Measurements from ENCODE around the gene ZC2HC1B.

The ZC2HC1B gene

DNA sequence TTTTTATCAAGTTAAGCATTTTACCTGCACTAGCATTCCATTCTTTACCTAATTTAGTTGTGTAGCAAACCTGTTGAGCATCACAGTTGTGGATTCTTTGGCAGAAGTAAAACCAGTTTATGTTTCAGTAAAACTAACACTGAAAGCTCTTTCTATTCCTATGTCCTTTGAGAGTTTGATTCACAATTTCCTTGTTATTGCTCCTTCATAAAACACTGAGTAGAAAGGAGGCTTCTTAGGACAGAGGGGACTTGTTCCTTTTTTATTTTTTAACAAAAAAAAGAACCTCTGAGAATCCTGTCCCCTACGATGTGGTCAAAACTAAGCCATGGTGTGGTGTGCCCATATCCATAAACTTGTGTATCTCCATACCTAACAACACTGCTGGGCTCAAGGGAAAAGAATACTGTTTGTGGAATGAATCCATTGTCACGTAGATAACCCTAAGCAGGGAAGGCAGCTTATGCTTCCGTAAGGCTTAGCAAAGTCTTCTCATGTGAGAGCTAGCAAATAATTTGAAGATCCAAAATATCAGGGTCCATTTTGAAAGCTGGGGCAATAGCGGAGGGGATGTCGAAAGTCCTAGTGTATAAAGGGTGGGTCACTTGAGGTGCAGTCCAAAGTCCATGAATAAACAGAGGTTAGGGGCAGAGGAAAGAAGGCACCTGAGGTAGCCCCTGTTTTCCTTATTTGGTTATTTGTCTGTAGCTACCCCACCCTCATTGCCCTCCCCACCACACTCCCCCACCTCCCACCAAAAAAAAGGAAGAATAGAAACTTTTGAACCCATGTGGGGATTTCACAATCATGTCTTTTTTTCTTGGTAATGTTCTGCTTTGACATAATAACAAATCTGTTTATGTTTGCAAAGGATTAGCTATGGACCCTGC lies 72.7 kb downstream of the ZC2HC1B start:
- Mint-ChIP-seq H3K27me3 (no peaks in the 10 kb centered on the region), H3K36me3 (peaks cover 13% of the 10 kb centered on the region), H3K9me3 (peaks cover 7% of the 10 kb centered on the region), H3K4me1 (peaks cover 5% of the 10 kb centered on the region), H3K4me3 (no peak overlapping the region), H3K27ac (no peak overlapping the region)

DNA sequence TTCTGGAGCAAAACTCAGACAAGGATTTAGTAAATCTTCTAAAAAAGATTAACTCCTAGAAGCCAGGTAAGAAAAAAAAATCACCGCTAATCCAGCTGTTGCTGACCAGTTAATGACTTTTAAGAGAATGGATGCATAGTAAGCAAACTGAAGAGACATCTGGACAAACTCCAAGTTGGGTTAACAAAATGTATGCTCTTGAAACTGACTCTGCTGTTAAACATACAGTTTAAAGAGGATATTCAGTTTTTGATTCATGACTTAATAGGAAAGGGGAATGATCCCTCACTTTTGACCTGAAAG lies 73.3 kb downstream of the ZC2HC1B start:
- Mint-ChIP-seq H3K27ac (no peak overlapping the region), H3K27me3 (no peaks in the 10 kb centered on the region), H3K4me1 (peaks cover 10% of the 10 kb centered on the region), H3K36me3 (peaks cover 9% of the 10 kb centered on the region), H3K4me3 (no peak overlapping the region), H3K9me3 (peaks cover under 1% of the 10 kb centered on the region)

DNA sequence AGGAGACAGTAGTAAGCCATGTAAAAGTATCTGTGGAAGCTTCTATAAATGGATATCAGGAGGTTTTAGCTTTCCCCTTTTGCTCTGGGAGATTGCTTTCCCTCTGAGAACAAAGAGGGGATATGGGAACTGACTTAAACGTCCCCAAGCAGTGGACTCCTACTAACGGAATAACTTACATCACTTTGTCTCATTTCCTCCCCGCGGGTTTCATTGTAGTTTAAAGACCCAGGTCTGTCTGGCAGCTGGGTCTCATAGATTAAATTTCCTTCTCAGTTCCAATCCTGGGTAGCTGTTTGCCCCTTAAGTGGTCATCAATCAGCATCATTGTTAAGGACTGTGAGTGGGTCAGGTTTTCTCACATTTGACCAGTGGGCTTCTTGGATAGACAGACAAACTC lies 75.1 kb downstream of the ZC2HC1B start:
- peaks cover under 1% of the 10 kb centered on the region for H3K36me3 Mint-ChIP-seq
- peaks cover 10% of the 10 kb centered on the region for H3K4me1 Mint-ChIP-seq
- H3K9me3 Mint-ChIP-seq = no peaks in the 10 kb centered on the region

DNA sequence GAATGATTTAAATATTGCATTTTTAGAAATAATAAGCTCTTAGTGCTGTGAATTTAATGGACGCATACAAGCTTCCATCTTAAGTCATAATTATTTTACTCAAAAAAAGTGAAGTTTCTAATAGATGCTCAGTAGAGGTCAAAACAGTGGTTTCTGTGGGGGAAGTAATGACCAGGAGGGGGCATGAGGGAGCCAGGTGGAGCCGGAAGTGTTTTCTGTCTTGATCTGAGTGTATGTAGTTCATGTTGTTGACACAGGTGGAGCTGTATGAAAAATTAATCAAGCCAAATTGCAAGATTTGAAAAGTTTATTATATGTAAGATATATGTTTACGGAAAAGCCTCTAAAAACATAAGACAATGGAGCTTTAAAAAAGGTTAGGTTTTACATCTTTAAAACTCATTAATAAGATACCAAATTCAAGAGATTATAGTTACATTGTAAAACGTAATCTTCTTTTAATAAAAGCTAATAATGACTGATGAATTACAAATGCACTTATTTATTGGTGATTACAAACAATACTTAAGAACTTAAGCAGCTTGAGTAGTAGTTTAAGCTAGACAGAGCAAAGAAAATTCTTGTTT lies 75.8 kb downstream of the ZC2HC1B start:
- no peaks in the 10 kb centered on the region for H3K27me3 Mint-ChIP-seq
- peak overlapping the region; percentile 11 for H3K27ac Mint-ChIP-seq
- H3K9me3 Mint-ChIP-seq = no peaks in the 10 kb centered on the region
- no peaks in the 10 kb centered on the region for H3K36me3 Mint-ChIP-seq
- peaks cover 10% of the 10 kb centered on the region for H3K4me1 Mint-ChIP-seq
- no peak overlapping the region for H3K4me3 Mint-ChIP-seq

More for the DNA sequence above, 75.1 kb downstream of the ZC2HC1B start:
- H3K4me3 Mint-ChIP-seq = no peak overlapping the region
- H3K27ac Mint-ChIP-seq = no peak overlapping the region
- H3K27me3 Mint-ChIP-seq = no peaks in the 10 kb centered on the region

DNA sequence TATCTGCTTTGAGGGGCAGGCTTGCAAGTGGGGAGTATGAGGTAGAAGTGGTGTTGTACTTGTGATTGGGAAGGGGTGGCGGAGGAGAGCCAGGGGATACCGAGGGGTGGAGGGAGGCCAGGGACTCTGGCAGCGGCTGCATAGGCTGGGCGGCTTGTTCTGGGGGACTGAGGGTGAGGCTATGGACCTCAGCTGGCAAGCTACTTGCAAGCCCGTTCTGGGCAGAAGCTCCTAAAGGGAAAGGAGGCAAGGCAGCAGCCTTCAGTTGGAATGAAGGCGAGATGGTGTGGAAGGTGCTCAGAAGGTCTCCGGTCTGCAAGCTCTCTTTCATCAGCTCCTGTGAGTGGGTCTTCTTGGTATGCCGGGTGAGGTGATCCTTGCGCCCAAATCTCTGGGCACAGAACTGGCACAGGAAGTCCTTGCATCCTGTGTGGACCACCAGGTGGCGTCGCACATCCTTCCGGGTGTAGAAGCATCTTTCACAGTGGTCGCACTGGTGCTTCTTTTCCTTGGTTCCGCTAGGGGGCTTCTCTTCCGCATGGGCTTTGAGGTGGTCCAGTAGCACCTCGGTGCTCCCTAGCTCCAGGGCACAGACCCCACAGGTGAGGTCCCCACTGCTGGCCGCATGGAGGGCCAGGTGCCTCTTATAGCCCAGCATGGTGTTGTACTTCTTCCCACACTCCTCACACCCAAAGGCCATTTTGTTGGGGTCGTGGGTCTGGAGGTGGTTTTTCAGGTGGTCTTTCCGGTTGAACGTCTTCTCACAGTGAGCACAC lies 77.8 kb downstream of the ZC2HC1B start:
- Mint-ChIP-seq H3K36me3 (no peaks in the 10 kb centered on the region), H3K4me3 (no peak overlapping the region), H3K4me1 (peaks cover 10% of the 10 kb centered on the region), H3K27ac (no peak overlapping the region), H3K9me3 (no peaks in the 10 kb centered on the region), H3K27me3 (no peaks in the 10 kb centered on the region)

DNA sequence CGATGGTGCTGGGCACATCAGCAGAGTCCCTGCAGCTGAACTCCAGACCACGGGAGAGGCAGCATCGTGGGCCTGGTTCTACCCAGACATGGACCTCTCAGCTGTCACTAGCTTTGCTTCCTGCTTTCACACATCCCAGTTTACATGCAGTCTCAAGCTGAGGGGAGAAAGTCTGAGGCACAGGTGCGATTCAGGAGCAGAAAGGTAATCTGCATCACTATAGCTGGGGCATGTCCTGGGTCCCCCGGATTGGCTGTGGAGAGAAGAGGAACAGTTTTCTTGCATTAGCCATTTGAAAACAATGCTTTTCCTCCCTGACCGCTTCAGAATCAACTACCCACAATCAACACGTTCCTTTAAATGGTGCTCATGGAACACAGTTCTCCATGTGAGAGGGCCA lies 83.9 kb downstream of the ZC2HC1B start:
- Mint-ChIP-seq H3K9me3 (no peaks in the 10 kb centered on the region), H3K4me1 (no peaks in the 10 kb centered on the region), H3K4me3 (no peak overlapping the region), H3K27ac (no peak overlapping the region), H3K36me3 (peaks cover 3% of the 10 kb centered on the region), H3K27me3 (no peaks in the 10 kb centered on the region)

DNA sequence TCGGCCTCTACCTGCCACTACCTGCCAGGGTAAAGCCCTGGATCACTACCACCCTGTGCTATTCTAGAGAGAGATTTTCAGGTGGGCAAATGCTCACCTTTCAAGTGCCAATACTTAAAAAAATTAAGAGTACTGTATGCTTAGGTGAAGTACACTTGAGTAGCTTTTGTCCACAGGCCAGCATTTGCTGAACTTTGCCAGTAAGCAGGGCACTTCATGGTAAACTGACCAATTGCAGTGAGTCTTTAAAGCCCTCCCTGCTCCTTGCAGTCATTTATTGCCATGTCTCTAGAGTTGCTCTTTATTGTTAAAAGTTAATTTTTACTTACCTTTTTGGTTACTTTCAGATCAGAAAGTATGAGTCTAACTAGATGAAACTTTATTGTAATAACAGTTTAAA lies 85.3 kb downstream of the ZC2HC1B start:
- H3K36me3 Mint-ChIP-seq = peaks cover 3% of the 10 kb centered on the region
- no peaks in the 10 kb centered on the region for H3K4me1 Mint-ChIP-seq
- H3K27me3 Mint-ChIP-seq = no peaks in the 10 kb centered on the region
- H3K27ac Mint-ChIP-seq = no peak overlapping the region
- H3K4me3 Mint-ChIP-seq = no peak overlapping the region
- H3K9me3 Mint-ChIP-seq = no peaks in the 10 kb centered on the region

DNA sequence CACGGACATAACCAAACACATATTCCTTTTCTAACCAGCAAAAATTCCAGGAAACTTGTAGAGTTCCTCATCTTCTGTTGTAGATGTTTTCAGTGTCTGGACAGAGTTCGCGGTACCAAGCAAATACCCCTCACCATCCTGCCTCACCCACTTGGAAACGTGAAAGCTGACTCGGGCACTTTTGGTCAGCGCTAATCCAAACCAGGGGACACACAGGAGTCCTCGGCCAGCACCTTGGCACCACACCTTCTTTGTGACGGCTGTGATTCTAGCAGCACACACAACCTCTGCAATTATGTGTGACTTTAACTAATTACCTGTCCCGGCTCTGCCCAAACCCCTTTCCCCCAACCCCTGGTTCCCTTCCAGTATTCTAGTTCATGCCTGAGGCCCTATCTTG lies 85.7 kb downstream of the ZC2HC1B start:
- H3K36me3 Mint-ChIP-seq = peaks cover 3% of the 10 kb centered on the region
- H3K27me3 Mint-ChIP-seq = no peaks in the 10 kb centered on the region
- H3K27ac Mint-ChIP-seq = no peak overlapping the region
- H3K9me3 Mint-ChIP-seq = no peaks in the 10 kb centered on the region
- no peaks in the 10 kb centered on the region for H3K4me1 Mint-ChIP-seq
- no peak overlapping the region for H3K4me3 Mint-ChIP-seq

DNA sequence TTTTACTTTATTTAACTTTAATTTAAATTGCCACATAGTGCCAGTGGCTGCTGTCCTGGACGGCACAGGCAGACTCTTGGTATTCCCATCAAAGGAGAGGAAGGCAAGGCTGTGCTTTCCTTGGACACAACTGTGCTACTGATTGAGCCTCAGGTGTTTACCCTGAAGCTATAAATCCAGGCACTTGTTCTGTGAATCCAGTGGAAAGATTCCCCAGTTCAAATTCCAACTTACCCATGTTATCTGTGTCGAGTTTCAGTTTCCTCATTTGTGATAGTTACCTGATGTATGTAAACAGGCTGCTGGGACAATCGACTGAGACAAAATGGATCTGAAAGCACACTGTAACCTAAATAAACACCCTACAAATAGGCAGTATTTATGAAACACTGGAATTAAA lies 86.6 kb downstream of the ZC2HC1B start:
- Mint-ChIP-seq H3K9me3 (no peaks in the 10 kb centered on the region), H3K36me3 (peaks cover 3% of the 10 kb centered on the region), H3K4me3 (no peak overlapping the region), H3K27me3 (no peaks in the 10 kb centered on the region), H3K27ac (no peak overlapping the region), H3K4me1 (no peaks in the 10 kb centered on the region)

DNA sequence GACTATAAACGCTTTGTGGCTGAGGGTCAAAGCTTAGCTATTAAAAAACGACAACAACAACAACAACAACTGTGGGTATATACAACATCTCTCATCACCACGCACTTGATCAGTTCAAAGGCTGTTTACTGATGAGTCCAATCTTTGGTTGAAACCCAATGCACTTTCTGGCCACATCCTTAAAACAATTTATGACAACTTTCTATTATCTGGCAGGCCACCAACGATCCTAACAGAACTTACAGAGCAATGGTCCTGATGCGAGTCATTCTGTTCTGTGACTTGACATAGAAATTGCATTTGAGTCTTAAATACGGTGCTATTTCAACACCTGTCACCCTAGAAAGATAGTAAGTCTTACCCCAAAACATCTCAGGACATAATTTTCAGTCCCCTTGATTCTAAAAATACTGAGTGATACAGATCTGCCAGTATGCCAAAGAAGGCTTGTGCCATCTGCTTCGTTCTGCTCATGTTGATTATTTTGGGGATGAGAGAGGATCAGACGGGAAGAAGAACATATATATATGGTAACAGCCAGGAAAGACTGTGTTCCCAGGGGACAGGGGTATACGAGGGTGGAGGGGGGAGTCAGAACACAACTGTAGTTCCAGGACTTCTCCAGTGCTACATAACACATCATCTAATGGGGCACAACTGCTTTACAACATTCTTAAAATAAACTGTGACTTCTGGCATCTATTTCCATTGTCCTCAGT lies 87.9 kb downstream of the ZC2HC1B start:
- no peaks in the 10 kb centered on the region for H3K4me1 Mint-ChIP-seq
- H3K27me3 Mint-ChIP-seq = no peaks in the 10 kb centered on the region
- no peak overlapping the region for H3K4me3 Mint-ChIP-seq
- H3K9me3 Mint-ChIP-seq = no peaks in the 10 kb centered on the region
- no peak overlapping the region for H3K27ac Mint-ChIP-seq
- peaks cover 3% of the 10 kb centered on the region for H3K36me3 Mint-ChIP-seq

DNA sequence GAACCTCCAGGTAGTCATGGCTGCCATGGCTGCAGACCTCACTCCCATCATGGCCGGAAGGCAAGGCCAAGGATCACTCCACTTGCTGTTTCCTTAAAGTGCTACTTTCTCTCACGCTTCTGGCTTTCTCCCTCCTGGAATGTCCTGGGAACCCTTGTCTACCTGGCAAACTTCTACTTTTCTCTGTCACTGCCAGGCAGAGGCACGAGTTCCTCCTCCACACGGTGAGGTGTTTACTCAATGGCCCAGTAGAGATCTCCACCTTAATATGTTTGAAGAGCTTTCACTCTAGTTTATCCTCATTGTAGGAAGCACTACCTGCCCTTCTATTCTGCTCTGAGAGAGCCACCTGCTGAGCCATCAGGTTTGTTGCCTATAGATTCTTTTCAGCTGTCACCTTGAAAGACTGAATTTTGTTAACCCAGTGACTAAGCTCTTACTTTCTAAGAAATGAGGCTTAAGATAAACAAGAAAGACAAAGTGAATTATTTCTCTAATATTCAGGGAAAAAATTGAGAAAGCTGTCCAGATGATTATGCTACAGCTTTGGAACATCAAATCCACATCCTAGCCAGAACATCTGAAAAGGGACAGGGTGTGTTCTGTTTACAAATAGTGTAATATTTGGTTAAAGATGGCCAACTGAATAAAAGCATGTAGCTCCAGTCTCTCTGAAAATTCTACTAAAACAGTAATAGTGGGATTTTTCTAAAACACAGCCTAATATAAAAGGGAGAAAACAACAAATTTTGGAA lies 88.8 kb downstream of the ZC2HC1B start:
- no peaks in the 10 kb centered on the region for H3K4me1 Mint-ChIP-seq
- peaks cover 3% of the 10 kb centered on the region for H3K36me3 Mint-ChIP-seq
- H3K9me3 Mint-ChIP-seq = no peaks in the 10 kb centered on the region
- H3K27ac Mint-ChIP-seq = no peak overlapping the region
- H3K4me3 Mint-ChIP-seq = no peak overlapping the region
- H3K27me3 Mint-ChIP-seq = no peaks in the 10 kb centered on the region

DNA sequence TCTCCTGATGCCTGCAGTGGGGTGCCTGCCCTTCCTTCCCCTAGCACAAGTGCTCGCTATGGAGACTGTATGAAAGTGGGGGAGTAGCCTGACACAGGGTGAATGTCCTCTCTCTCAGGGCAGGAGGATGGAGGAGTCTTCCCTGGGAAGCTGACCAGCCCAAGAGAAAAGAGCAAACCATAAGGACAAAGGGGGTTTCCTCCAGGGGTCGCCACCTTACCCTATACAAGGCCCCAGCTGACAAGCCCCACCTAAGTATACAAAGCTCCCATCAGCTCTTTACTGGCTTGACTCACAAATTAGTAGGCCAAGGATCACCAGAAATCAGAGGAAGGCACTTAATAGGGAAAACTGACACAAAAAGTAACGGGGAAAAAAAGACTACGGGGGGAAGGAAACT lies 89.6 kb downstream of the ZC2HC1B start:
- no peaks in the 10 kb centered on the region for H3K4me1 Mint-ChIP-seq
- no peak overlapping the region for H3K4me3 Mint-ChIP-seq
- no peaks in the 10 kb centered on the region for H3K9me3 Mint-ChIP-seq
- no peaks in the 10 kb centered on the region for H3K36me3 Mint-ChIP-seq
- H3K27ac Mint-ChIP-seq = no peak overlapping the region
- H3K27me3 Mint-ChIP-seq = no peaks in the 10 kb centered on the region

DNA sequence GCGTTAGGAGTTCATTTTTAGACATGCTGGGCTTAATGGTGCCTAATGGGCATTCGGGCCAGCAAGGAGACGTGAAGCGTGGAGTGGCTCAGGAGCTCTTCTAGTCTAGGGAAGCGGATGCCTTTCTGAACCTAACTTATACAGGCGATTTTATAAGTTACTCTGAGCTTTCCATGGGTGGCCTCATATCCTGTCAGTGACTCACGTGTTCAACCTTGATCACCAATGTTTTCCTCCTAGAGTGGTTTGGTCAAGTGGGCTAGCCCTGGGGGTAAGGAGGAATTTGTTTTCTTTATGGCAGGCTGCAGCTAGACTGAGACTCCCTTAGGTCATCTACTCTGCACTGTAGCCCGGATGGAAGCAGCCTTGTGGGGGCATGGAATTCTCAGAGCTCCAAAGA lies 91.7 kb downstream of the ZC2HC1B start:
- Mint-ChIP-seq H3K9me3 (no peaks in the 10 kb centered on the region), H3K27ac (no peak overlapping the region), H3K36me3 (no peaks in the 10 kb centered on the region), H3K4me1 (no peaks in the 10 kb centered on the region), H3K4me3 (no peak overlapping the region), H3K27me3 (no peaks in the 10 kb centered on the region)

DNA sequence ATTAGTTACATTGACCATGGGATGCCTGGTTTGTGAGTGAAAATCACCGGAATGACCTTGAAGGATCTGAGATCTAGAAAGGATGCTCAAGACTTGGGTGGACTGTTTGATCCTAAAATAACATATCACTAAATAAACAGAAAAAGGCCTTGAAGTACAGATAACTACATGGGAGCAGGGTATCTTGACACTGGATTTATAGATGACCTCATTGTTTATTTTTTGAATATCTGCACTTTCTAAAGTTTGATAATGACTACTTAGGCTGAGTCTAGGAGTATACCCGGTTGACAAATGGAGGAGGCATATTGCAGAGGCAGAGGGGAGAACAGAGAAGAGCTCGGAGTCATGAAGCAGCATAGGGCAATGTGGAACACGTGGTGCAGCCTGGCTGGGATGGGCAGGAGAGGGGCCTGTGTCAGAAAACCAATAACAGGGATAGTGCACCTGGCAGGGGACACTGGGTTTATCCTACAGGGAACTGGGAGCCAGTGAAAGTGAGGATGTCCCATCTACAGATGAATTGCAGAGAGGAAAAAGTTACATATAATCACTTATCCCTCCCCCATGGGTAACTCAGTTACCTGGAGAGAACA lies 93.5 kb downstream of the ZC2HC1B start:
- Mint-ChIP-seq H3K36me3 (no peaks in the 10 kb centered on the region), H3K4me1 (no peaks in the 10 kb centered on the region), H3K27ac (no peak overlapping the region), H3K4me3 (no peak overlapping the region), H3K27me3 (no peaks in the 10 kb centered on the region), H3K9me3 (no peaks in the 10 kb centered on the region)

Measured in activated naive CD4-positive, alpha-beta T cell treated with anti-CD3 and anti-CD28 coated beads, Interleukin-2, amount 50 U/mL, for 24 hours (primary cell).